HG03064 (cell line): ENCODE data around the gene SIRPA.

Source experiments
- ATAC-seq: cut with Tn5 transposase; IDR thresholded peaks from one replicate; pipeline ENCODE4 v1.9.1; 2021; ENCODE audit warnings: low read depth; ENCODE audit not compliant: unreplicated experiment

Gene SIRPA

DNA sequence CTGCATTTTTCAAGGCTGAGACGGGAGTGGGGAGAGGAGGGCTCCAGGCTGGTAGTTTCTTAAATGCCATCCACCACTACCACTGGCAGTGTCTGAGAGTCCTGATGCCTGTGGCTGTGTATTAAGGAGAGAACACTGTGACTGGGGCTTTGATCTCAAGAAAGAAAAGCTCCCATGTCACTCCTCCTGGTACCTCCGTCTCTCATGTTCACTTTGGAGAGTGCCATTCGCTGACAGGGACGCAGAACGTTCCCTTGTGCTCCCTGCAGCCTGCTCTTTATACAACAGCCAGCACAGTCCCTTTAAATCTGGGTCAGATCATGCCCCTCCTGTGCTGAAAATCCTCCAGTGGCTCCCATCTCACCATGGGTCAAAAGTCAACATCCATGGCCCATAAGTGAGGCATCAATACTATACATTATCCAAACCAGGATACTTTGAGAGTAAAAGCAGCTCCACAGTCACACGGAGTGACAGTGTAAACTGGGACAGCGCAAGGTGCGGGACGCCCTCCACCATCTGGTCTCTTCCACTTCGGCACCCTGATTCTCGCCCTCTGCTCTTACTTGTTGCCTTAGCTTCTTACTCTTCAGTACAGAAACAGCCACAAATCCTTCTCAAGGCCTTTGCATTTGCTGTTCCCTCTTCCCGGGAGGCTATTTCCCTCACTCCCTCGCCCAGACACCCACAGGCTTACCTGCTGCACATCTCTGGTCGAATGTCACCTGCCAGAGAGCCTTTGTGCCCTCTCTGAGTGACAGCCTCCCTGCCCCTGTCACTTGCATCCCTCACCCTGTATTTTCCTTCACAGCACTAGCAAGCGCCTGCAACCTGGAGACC is 78.6 kb downstream of the SIRPA start:
- no peak for ATAC-seq

DNA sequence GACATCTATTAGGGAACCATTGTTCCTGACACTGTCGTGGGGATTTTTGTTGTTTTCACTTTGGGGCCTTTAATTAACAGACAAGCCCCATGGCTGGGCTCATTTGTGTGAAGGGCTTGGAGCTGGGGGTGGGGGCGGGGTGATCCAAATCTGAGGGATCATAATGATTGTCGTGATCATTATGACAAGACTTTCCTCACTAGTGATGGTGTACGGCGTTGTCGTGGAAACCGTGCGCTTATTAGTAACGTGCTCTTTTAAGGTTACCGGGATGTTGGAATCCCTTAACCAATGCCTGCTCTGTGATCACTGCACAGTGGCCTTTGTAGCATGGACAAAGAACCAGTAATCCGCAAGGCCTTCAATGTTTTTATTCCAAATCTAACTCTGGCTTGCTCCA is 80.1 kb downstream of the SIRPA start:
- ATAC-seq, result no peak

DNA sequence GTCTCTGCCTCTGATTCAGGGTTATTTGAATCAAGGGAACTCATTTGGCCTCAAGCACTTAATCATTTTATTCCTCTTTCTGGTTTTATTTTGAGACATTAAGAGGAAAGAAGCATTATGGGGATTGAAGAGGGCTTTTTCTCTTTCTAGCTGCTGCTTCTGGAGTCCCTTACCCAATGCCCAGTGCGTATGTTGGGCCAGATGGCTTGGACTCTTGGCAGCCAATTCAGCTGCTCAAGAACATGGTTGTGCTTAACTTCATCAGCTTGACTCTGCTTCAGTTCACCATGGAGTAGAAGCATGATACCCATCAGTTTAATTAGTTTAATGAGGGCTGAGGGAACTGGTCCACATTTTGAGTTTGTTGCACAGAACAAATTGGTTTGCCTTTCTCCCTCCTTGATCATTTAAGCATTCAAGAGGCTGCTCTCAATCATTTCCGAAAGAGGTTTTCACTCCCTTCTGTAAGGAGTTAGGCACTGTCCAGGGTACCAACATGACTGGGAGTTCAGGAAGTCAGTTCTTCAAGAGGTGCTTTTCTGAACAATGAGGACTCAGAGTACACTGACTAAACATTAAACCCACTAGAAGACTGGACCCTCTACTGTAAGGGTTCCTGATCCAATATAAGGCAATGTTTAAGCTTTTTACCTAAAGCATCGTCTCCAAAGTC is 84.0 kb downstream of the SIRPA start:
- ATAC-seq, result no peak

DNA sequence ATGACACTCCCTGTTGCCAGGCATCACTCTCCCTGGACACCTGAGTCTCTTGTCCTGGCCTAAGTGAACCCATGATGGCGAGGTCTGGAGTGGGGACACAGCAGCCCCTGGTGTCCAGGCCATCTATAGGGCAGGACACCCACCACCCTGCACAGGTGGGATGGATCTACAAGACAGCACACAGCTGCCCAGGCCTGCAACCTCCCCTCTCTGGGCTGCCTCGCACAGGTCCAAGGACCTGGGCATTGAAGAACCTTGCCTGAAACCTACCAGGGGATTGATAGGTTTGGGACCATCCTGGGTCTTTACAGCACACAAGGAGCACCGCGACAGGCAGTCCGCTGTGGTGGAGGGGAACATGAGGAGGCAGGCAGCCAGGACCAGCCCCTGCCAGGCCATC is 87.5 kb downstream of the SIRPA start:
- ATAC-seq, result no peak

DNA sequence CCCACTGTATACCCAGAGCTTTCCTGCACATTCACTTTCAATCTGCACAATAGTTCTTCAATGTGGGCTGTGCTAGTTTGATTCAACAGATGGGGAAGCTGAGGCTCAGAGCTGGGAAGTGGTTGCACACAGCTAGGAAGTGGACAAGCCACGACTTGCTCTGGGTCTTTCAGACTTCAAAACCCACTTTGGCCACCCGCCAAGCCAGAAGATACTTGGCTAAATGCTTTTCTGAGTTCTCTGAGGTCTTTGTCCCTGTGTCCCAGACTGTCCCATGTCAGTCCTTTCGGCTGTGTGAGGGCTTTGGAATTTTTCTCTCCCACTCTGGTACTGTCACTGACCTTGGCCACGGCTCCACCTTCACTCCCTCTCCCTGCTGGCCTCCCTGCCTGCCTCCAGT is 88.1 kb downstream of the SIRPA start:
- no peak for ATAC-seq

DNA sequence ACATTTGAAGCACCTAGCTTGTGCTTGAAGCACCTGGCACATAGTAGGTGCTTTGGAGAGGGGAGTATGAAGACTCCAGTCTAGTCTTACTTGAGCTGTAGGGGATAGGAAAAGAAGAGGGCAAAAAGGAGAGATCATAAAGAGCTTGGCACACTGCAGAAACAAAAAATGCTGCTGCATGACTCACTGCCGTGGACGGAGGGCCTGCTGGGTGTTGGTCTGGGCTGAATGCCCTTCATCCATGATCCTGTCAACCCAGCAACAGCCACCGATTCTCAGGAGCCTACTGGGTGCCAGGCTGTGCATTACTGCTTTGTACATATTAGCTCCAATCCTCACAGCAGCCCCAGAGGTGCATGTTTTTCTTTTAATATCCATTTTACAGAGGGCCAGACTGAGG is 92.6 kb downstream of the SIRPA start:
- ATAC-seq, result no peak
